ENCODE data around the gene AAMP.

DNA sequence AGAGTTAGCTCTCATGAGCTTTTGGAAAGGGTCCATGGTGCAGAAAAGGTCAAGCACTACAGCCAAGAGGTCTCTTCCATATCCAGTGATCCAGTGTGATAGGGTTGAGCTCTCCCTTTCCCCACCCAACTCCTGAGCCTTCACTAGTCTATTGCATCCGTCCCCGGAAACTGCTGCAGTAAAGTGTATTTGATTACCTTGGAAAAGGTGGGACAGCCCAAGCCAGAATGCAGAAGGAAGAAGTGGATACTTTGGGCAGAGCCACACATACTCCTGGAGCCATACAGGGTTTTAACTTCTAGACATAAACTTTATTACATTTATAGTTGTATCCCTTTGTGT is 3.9 kb upstream of the AAMP start:
- TF ChIP-seq, protein P1, sequence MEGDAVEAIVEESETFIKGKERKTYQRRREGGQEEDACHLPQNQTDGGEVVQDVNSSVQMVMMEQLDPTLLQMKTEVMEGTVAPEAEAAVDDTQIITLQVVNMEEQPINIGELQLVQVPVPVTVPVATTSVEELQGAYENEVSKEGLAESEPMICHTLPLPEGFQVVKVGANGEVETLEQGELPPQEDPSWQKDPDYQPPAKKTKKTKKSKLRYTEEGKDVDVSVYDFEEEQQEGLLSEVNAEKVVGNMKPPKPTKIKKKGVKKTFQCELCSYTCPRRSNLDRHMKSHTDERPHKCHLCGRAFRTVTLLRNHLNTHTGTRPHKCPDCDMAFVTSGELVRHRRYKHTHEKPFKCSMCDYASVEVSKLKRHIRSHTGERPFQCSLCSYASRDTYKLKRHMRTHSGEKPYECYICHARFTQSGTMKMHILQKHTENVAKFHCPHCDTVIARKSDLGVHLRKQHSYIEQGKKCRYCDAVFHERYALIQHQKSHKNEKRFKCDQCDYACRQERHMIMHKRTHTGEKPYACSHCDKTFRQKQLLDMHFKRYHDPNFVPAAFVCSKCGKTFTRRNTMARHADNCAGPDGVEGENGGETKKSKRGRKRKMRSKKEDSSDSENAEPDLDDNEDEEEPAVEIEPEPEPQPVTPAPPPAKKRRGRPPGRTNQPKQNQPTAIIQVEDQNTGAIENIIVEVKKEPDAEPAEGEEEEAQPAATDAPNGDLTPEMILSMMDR (IDR thresholded peaks at IDR 0.05 in 4 of 5, conservative IDR thresholded peaks at IDR 0.05 in 1 of 5) = no peak
- no peak for TF ChIP-seq POLR2A (IDR thresholded peaks at IDR 0.05)

All from gastrocnemius medialis (tissue), 4 donors.